Activated CD4-positive, alpha-beta T cell treated with anti-CD3 and anti-CD28 coated beads, Interleukin-10, Interleukin-2, amounts not matched to agents 100 ng/mL and 50 ng/mL, durations not matched to agents 16 hours and 8 hours (primary cell): ENCODE data around the gene CMSS1.

Source experiments
- DNase-seq: peaks from one replicate; pipeline ENCODE4 v3.0.0-alpha.2; 2020

CMSS1 gene

GRCh38 chr3:100003609-100004503 lies 186.2 kb downstream of the CMSS1 start:
- no peak for DNase-seq

GRCh38 chr3:100004931-100005330 lies 187.3 kb downstream of the CMSS1 start:
- no peak for DNase-seq

DNA sequence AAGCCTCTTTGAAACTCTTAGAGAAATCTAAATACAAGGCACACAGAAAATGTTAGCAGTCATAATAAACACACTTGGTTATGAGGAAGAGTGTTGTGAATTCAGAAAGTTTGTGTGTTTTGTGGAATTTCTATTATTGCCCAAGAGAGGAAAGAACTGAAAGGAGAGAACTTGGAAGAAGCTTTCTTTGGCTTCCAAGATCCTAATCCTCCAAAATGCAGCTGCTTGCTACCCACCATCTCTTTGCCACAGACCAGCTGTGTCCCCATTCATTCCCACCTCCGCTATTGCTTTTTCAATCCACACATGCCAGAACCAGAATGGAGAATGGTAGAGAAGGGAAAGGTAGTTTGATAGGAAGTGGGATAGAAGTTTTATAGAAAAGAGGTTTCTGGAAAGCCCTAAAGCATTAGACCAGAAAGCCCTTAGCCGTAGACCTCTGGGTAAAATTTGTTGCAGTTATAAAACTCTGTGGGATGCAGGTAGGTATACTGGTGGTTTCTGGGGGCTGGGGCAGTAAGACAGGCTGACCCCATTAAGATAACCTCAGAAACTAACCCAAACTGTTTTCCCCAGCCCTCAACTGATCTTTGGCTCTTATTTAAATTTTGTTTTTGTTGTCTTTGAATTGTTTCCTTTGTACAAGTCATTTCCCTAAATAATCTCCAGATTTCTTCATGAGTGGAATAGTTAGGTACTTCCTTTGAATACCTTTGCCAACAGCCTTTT lies 188.2 kb downstream of the CMSS1 start:
- no peak for DNase-seq

DNA sequence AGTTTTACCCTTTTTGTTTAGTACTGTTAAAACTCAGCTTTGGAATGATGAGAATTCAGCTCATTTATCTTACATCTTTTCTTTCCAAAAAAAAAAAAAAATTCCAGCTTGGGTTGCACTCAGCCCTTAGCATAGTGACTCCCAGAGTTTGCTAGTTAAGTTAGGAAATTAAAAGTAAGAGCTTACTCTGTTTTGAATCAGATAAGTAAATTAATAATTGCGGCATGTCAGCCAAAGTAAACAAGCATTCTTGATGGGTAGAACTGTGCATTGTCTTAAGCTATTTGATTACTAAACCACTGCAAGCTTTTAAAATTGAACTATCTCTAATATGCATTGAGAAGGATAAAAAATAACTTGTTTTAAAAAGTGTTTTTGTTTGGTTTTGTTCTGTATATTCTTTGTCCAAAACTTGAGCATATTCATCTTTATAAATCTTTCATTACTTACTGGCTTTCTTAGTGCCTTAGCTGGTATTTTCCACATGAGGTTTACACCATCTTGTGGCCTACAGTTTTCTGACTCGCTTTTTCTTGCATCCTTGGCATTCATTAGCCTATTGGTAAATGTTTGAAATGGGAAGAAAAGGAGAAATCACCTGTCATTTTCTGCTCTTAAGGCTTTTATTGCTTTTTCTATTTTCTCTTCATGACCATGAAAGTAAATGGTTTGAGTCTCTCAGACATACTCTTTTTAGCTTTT lies 189.1 kb downstream of the CMSS1 start:
- no peak for DNase-seq

DNA sequence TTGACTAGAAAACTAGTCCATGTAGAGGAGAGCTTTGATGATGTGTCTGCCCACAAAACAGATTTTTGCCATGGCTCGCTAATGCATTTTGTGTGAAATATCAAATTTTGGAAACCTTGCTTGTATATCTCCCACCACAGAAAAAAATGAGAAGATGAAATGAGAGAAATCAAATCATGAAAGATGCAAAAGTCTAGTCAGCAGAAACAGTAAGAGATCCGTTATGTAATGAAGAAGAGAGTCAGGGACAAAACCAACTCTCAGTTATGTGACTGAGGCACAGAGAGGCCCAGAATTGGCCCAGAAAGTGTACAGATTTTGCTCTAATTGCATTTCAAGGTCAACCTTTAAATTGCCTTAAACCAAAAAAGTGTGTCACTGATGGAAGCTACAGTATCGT lies 189.7 kb downstream of the CMSS1 start:
- no peak for DNase-seq

GRCh38 chr3:100008081-100008698 lies 190.5 kb downstream of the CMSS1 start:
- no peak for DNase-seq

GRCh38 chr3:100009276-100010086 lies 191.8 kb downstream of the CMSS1 start:
- no peak for DNase-seq

- no peak for DNase-seq
Measured at GRCh38 chr3:100010087-100010417, 192.4 kb downstream of the CMSS1 start.

DNA sequence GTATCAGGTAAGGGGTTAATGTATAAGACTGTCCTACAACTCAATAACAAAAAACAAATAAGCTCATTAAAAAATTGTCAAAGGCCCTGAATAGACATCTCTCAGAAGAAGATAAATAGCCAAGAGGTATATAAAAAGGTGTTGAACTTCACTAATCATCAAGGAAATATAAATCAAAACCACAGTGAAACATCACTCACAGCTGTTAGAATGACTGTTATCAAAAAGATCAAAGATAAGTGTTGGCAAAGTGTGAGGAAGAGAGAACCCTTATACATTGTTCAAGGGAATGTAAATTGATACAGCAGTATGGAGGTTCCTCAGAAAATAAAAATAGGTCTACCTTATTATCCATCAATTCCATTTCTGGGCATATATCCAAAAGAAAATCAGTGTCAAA lies 201.1 kb downstream of the CMSS1 start:
- DNase-seq, result no peak

DNA sequence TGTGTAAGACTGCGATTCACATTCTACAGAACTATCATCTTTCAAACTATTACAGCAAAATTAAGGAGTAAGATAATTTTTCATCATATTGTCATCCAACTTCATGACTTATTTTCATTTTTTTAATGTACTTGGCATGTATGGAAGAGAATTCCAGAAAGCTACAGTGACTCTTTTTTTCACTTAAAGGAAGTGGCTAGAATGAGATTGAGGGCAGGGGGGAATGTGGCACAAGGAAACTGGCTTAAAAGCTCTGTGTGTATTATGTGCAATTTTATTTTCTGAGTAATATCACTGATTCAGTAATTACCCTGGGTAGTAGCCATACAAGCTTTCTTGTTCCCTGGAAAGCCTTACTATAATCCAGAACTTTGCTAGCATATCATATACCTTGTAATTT lies 202.1 kb downstream of the CMSS1 start:
- no peak for DNase-seq

DNA sequence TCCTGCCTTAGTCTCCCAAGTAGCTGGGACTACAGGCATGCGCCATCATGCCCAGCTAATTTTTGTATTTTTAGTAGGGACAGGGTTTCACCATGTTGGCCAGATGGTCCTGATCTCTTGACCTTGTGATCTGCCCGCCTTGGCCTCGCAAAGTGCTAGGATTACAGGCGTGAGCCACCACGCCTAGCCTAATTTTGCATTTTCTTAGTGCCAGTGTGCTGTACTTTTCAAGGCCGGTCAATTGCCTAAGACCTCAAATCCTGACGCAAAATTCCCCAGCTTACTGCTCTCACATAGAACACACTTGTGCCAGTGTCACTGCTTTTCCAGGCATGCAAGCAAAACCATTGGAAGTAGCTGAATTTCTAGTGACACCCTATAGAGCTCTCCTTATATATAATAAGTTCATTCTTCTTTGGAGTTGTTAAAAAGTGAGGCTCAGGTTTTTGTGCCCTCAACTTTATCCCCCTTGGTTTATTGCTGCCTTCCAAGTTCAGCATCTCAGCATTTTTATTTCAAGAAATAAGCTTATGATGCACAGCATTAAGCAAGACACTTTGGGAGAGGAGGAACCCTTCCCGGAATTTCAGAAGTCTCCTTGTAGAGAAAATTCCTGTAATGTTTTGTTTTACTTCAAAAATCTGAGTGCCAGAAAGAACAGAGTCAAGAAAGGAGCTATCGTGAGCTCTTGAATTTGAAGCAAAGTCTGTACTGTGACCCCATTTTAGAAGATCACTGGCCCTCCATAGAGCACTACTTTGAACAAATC lies 203.4 kb downstream of the CMSS1 start:
- DNase-seq, result no peak

DNA sequence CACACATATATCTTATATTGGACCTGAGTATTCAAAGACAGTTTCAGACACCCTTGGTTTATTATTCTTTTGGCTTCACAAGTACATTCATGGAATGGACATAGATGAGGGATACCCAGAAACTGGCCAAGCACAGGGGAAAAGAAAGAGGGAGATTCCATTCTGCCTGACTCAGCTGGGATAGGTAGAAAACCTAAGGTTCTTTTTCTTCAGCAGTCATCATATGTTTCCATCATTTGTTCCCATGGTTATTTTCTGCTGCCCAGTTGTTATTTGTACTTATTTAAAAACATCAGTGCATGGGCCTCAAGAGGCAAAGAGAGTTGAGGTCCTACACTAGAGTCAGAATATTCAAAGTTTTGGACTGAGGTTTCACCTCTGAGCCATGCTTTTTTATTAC lies 204.8 kb downstream of the CMSS1 start:
- no peak for DNase-seq

- DNase-seq, result no peak
Measured at GRCh38 chr3:100023150-100023549, 205.5 kb downstream of the CMSS1 start.

DNA sequence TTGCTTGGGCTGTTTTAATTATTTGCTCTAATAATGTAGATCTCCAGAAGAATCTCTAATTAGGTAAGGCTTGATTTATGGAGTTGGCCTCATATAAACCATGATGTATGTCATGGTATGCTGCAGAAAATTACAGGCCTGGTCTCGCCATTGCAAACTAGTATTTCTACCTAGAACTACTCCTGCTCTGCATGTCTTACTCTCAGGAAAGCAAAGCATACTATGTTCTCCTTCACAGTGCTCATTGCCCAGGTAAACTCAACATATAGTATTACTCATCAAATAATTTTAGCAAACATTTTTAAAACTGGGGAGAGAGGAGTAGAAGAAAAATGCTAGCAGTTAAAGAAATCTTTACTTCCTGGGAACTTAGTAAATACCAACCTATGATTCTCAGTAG lies 205.9 kb downstream of the CMSS1 start:
- no peak for DNase-seq

- no peak for DNase-seq
Measured at GRCh38 chr3:100024520-100025303, 207.1 kb downstream of the CMSS1 start.

- no peak for DNase-seq
Measured at GRCh38 chr3:100027321-100027720, 209.7 kb downstream of the CMSS1 start.

DNA sequence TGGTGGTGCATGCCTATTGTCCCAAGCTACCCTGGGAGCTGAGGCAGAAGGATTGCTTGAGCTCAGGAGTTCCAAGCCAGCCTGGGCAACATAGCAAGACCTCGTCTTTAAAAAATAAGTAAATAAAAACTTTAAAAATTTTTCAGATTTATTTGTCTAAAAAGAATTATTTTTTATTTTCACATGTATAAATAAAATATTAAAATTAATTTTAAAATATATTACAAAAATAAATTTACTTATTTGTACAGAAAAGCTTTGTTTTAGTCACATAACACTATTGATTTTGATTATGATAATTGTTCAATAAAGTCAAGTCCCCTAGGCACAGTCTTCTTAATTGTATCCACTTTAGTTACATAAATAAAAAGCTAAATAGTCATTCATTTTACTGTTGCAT lies 211.4 kb downstream of the CMSS1 start:
- DNase-seq, result no peak

DNA sequence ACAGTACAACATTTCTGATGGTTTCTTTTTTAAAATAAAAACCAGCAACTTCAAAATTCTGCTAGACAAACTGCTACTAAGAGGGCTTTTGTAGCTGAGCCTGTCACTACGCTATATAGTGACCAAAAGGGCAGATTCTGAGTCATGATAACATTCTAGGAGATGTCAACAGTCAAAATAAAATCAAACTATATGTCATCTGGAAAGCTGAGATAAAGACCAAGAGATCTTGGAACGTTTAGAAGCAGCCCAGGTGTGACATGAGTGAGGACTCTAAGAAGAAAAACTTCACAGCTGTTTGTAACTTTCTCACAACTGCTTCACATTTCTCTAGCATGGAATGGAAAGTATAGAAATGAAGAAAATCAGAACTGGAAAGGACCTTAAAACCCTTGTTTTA lies 212.0 kb downstream of the CMSS1 start:
- DNase-seq, result peak; percentile 65

- peak; percentile 41 for DNase-seq
Measured at GRCh38 chr3:100030346-100030745, 212.7 kb downstream of the CMSS1 start.

DNA sequence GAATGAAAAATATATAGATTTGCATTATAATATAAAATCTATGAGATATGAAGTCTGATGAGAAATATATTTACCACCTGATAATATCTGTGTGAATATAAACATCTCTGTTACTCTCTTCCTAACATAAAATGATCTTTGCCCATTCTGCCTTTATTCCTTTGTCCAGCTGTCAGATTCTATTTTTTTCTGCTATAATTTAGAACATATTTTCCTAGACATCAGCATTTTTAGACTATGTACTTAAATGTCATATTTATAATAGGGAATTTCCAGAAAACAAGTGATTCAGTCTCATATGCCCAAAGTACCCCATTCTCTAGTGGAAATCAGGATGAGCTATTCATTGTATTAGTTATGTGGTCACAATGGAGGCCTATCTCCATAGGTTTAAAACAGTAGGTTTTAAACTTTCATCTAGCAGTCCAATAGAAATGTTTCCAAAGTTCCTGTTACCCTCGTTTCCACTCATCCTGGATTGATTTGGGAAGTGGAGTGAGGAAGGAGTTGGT lies 213.3 kb downstream of the CMSS1 start:
- no peak for DNase-seq

GRCh38 chr3:100032243-100032642 lies 214.6 kb downstream of the CMSS1 start:
- peak; percentile 16 for DNase-seq
